Activated T-helper 17 cell treated with anti-CD3 and anti-CD28 coated beads, Interleukin-2, amount 50 U/mL, for 72 hours (primary cell): Measurements from ENCODE around the gene ADORA1. TPM values are rescaled to one million over a fixed set of nuclear protein-coding genes. Genes with fewer than 3 reads are reported as not detected.

ENCODE experiments used
- ATAC-seq: fragments of 150-1000 bp; cut with Tn5 transposase; replicated peaks from 2 replicates; pipeline ENCODE4 v1.10.0; 2021; ENCODE audit warnings: mild to moderate bottlenecking, moderate library complexity
- H3K27ac Mint-ChIP-seq: one replicate; pipeline ENCODE4 v1.8.0; 2022; ENCODE audit warnings: mixed read lengths
- H3K27me3 Mint-ChIP-seq: one replicate; pipeline ENCODE4 v1.8.0; 2022; ENCODE audit warnings: mixed read lengths
- H3K36me3 Mint-ChIP-seq: one replicate; pipeline ENCODE4 v1.8.0; 2022; ENCODE audit warnings: low read depth, mild to moderate bottlenecking, mixed read lengths
- H3K4me1 Mint-ChIP-seq: one replicate; pipeline ENCODE4 v1.8.0; 2022; ENCODE audit warnings: mixed read lengths
- H3K4me3 Mint-ChIP-seq: one replicate; pipeline ENCODE4 v1.8.0; 2022; ENCODE audit warnings: mild to moderate bottlenecking, mixed read lengths
- H3K9me3 Mint-ChIP-seq: one replicate; pipeline ENCODE4 v1.8.0; 2022; ENCODE audit warnings: mixed read lengths
- total RNA-seq, 2 donors: library from RNA; stranded (reverse); gene quantifications; one replicate each; pipeline ENCODE4 v1.2.3, GENCODE V29; 2022

The ADORA1 gene
- total RNA-seq, 2 donors from 2014 or later = not detected

DNA sequence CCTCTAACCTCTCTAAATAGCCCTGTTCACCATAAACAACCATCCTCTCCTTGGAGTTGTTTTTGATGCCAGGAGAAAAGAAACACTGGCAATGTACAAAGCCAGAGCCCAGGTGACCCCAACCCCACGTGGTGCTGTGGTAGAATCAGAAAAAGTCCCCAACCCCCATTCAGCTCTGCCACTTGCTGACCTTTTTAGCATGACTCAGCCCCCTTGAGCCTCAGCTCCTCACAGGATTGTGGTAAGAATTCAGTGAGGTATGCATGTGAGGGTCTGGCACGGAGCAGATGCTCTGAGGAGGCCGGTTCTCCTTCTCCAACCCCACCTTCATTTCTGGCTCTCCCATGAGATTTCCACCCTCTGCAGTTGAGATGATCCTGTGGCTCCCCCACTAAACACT, 70.1 kb downstream of the ADORA1 start:
- Mint-ChIP-seq H3K27ac (no peak overlapping the region), H3K36me3 (no peaks in the 10 kb centered on the region), H3K9me3 (no peaks in the 10 kb centered on the region), H3K4me1 (no peaks in the 10 kb centered on the region), H3K27me3 (peaks cover 31% of the 10 kb centered on the region), H3K4me3 (no peak overlapping the region)
- no peak for ATAC-seq

DNA sequence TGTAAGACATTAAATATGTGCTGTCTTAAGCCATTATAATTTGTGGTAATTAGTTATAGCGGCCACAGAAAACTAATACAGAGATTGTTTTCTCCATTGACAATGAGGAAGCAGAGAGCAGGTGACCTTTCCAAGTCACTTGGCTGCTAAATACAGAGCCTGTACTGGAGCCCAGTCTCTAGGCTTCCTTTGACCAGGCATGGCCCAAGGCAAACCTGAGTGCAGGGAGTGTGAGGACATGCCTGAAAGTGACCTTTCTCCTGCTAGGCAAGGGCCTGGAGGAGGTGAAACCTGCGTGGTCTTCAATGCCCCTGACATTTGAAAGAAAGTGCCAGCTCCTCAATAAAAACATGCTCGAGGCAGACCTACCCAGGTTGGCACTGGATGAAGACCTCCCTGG, 71.5 kb downstream of the ADORA1 start:
- no peak overlapping the region for H3K27ac Mint-ChIP-seq
- no peaks in the 10 kb centered on the region for H3K9me3 Mint-ChIP-seq
- no peak overlapping the region for H3K4me3 Mint-ChIP-seq
- no peak for ATAC-seq
- peaks cover 40% of the 10 kb centered on the region for H3K27me3 Mint-ChIP-seq
- no peaks in the 10 kb centered on the region for H3K36me3 Mint-ChIP-seq
- H3K4me1 Mint-ChIP-seq = no peaks in the 10 kb centered on the region

DNA sequence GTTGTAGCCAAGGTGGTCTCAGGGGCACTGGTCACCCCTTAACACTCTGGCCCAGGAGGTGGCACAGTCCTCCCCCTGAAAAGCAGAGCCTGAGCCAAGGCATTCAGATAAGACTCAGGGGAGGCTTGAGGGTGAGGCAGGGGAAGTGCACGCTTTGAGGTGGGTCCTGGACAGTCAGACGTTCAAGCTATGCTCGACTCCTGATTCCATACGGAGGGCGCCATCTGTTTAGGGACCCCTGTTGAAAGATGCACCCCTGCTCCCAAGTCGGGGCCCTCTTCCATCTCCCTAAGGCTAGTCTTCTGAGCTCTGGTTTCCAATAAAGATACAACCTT, 71.9 kb downstream of the ADORA1 start:
- no peak overlapping the region for H3K4me3 Mint-ChIP-seq
- no peaks in the 10 kb centered on the region for H3K9me3 Mint-ChIP-seq
- peaks cover 40% of the 10 kb centered on the region for H3K27me3 Mint-ChIP-seq
- H3K36me3 Mint-ChIP-seq = no peaks in the 10 kb centered on the region
- no peaks in the 10 kb centered on the region for H3K4me1 Mint-ChIP-seq
- no peak overlapping the region for H3K27ac Mint-ChIP-seq
- ATAC-seq = no peak

DNA sequence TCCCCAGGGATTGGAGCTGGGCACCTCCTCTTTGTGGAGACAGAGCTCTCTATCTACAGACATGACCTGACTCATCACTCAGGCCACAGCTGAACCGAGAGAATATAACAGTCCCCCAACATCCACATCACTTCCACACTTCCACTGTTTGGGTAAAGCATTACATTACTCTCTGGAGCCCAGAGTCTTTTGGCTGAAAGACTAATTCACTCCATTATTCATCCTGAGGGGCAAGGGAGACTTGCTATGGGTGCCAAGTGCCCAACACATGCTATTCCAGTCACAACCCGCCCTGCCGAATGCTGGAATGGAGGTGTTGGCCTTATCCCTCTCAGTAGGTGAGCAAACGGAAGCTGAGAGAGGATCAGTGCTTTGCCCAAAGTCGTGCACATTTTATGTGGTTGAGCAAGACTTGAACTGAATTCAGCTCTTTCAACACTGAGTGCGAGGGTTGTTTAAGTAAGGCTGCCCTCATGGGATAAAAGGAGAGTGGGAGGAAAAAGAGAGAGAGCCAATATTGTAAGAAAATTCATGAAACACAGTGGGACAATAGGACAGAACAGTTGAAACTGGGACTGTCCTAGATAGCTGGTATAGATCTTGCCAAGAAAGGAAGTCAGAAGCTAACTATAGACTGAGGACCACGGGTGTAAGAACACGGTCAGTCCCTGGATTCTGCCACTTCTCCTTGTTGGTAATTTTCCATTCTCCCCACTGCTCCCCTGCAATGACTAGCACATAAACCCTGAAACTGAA, 72.5 kb downstream of the ADORA1 start:
- Mint-ChIP-seq H3K9me3 (no peaks in the 10 kb centered on the region), H3K36me3 (no peaks in the 10 kb centered on the region), H3K27ac (no peak overlapping the region), H3K4me3 (no peak overlapping the region), H3K4me1 (no peaks in the 10 kb centered on the region), H3K27me3 (peaks cover 40% of the 10 kb centered on the region)
- no peak for ATAC-seq

DNA sequence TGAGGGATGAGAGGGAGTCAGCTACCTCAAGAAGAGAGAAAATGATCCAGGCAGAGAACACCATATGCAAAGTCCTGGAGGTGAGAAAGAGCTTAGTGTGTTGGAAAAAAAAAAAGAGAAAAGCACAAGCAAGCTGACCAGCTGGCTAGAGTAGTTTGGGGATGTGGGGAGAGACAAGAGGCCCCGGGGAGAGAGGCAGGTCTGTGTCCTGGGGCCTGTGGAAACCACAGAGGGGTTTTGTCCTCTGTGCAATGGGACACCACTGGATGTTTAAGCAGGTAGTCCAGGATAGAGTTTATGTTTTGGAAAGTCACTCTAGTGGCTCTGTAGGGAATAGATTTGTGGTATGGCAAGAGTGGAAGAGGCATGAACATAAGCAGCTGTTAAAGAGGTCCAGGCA, 73.4 kb downstream of the ADORA1 start:
- Mint-ChIP-seq H3K27me3 (peaks cover 35% of the 10 kb centered on the region), H3K27ac (no peak overlapping the region), H3K9me3 (no peaks in the 10 kb centered on the region), H3K36me3 (no peaks in the 10 kb centered on the region), H3K4me3 (no peak overlapping the region), H3K4me1 (no peaks in the 10 kb centered on the region)
- no peak for ATAC-seq

DNA sequence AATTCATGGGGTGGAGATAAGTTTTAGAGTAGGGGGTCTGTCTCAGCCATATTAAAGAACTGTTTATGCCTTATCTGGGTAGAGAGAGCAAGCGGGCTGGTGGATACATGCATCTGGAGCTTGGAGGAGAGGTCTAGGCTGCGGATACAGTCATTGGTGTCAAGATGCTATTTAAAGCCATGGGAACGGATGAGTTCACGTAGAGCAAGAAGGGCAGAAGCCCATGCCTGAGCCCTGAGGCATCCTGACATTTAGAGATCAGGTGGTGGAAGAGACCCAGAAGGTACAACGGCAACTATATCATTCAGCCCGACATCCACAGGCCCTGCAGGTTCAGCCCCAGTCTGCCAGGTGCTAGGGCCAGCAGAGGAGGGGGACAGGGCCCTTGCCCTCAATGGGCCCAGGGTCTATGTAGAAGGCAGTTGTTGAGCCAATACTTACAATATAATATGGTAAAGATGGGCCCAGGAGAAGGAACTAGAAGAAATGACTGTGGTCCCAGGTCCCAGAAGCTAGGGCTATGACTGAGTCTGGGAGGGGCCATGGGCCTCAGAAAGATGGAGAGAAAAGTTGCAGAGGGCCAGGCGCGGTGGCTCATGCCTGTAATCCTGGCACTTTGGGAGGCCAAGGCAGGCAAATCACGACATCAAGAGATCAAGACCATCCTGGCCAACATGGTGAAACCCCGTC, 74.1 kb downstream of the ADORA1 start:
- no peak overlapping the region for H3K27ac Mint-ChIP-seq
- H3K9me3 Mint-ChIP-seq = no peaks in the 10 kb centered on the region

DNA sequence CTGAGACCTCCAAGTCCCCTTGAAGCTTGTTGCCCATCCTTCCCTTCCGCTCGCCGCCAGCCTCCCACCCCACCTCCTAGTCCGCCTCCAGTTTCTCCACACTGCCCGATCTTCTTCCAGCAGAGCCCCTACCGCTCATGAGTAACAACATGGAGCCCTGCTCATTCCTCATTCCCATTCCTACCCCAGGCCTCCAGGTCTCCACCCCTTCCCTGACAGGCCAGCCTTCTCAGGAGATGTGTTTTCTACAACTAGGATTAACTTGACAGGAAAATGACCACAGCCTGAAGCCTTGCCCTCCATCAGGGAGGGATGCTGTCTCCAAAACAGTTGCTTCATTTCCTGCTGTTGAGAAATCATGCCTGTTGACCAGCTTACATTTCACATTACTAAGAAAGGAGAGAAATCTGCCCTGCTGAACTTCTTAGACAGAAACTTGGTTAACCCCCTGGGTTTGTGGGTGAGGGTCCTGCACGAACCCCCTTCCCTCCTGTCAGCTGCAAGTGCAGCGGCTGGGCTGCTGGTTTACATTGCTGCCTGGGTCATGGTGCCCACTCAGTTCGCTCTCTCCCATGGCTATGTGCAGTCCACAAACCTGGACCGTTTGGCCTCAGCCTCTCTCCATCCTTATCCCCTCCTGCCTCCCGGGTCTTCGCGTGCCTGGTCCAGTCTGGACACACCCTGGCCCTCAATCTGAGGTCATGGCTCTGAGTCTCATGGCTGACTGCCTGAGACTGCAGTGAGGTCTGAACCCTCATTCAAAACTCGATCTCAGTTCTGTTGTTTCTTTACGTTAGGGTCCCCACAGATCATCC, 75.1 kb downstream of the ADORA1 start:
- no peak overlapping the region for H3K4me3 Mint-ChIP-seq
- peaks cover 32% of the 10 kb centered on the region for H3K27me3 Mint-ChIP-seq
- no peaks in the 10 kb centered on the region for H3K36me3 Mint-ChIP-seq
- no peak overlapping the region for H3K27ac Mint-ChIP-seq
- H3K4me1 Mint-ChIP-seq = no peaks in the 10 kb centered on the region
- H3K9me3 Mint-ChIP-seq = no peaks in the 10 kb centered on the region
- ATAC-seq = no peak

More for the DNA sequence above, 74.1 kb downstream of the ADORA1 start:
- ATAC-seq = no peak
- peaks cover 35% of the 10 kb centered on the region for H3K27me3 Mint-ChIP-seq
- H3K4me3 Mint-ChIP-seq = no peak overlapping the region
- no peaks in the 10 kb centered on the region for H3K36me3 Mint-ChIP-seq
- H3K4me1 Mint-ChIP-seq = no peaks in the 10 kb centered on the region

DNA sequence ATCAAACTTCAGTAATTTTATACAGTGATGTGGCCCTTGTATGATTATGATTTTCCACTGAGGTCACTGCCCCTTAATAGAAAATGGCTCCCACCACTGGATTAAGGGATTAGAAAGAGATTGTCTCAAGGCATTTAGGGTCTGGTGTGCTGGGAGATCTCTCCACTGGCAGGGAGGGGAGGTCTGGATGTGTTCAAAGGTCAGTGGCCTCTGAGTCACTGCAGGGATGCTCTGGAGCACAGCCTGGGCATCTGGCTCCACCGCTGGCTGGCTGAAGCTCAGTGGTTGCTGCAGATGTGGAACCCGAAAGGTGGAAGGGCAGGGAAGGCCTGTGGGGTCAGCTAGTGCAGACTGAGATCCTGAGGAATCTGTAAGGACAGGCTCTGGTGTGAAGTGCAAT, 77.2 kb downstream of the ADORA1 start:
- H3K27ac Mint-ChIP-seq = no peak overlapping the region
- no peaks in the 10 kb centered on the region for H3K4me1 Mint-ChIP-seq
- no peaks in the 10 kb centered on the region for H3K36me3 Mint-ChIP-seq
- no peaks in the 10 kb centered on the region for H3K9me3 Mint-ChIP-seq
- ATAC-seq = no peak
- H3K27me3 Mint-ChIP-seq = peaks cover 31% of the 10 kb centered on the region
- no peak overlapping the region for H3K4me3 Mint-ChIP-seq

DNA sequence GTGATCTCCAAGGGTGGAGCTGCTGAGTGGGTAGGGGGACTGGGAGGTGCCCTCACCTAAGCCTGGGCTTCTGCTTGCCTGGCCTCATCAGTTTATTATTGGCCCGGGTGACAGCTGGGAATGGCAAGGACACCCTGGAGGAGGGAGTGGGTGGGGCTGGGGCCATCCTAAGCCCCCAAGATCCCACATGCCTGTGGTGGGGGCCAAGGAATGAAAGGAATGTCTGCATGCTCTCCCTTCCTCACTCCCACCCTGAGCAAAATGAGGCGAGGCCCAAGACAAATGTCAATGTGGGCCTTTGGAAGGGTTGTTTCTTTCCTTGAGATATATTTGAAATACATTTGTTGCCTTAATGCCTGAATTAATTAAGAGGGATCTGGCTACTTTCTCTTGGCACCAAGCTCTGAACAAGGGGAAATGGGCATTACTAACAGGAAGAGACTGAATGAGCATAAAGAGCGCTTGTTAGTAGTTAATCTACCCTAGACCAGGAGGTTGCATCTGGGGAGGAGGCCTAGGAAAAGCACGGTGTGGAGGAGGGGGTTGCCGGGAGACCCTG, 78.7 kb downstream of the ADORA1 start:
- Mint-ChIP-seq H3K27ac (no peak overlapping the region), H3K9me3 (no peaks in the 10 kb centered on the region), H3K4me1 (no peaks in the 10 kb centered on the region), H3K4me3 (no peak overlapping the region), H3K36me3 (no peaks in the 10 kb centered on the region), H3K27me3 (peaks cover 17% of the 10 kb centered on the region)
- ATAC-seq = no peak

DNA sequence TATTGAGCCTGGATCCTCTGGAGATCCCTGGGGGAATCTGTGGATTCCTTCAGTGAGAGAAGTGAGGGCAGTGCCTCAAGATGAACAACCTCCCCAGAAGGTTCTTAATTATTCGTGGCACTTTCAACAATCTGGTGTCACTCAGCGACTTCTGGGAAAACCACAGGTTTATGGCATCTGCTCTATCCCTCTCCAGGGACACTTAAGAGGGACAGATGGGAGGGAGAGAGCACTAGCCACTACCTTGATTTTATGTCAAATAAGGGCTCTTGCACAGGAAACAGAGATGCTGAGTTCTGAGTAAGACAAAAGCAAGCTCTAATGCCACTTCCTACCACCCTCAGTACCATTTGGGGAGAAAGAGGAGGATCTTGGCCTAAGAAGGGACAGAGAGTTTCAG, 80.2 kb downstream of the ADORA1 start:
- ATAC-seq = no peak
- no peaks in the 10 kb centered on the region for H3K4me1 Mint-ChIP-seq
- peaks cover 12% of the 10 kb centered on the region for H3K27me3 Mint-ChIP-seq
- H3K27ac Mint-ChIP-seq = no peak overlapping the region
- no peaks in the 10 kb centered on the region for H3K9me3 Mint-ChIP-seq
- H3K4me3 Mint-ChIP-seq = no peak overlapping the region
- no peaks in the 10 kb centered on the region for H3K36me3 Mint-ChIP-seq

DNA sequence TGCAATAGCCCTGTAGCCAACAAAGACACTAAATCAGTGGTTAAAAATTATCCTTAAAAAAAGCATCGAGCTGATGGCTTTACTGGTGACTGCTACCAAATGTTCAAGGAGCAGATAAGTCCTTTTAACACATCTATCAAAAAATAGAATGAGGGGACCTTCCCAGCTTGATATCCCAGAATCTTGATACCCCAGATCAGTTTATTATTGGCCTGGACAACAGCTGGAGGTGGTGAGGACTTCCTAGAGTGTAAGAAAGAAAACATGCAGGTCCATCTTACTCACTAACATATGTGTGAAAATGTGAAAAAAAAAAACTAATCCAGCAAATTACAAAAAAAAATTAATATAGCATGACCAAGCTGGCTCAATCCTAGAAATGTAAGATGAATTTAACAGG, 80.7 kb downstream of the ADORA1 start:
- Mint-ChIP-seq H3K4me1 (no peaks in the 10 kb centered on the region), H3K27ac (no peak overlapping the region), H3K9me3 (no peaks in the 10 kb centered on the region), H3K4me3 (no peak overlapping the region), H3K27me3 (peaks cover 9% of the 10 kb centered on the region), H3K36me3 (no peaks in the 10 kb centered on the region)
- ATAC-seq = no peak

DNA sequence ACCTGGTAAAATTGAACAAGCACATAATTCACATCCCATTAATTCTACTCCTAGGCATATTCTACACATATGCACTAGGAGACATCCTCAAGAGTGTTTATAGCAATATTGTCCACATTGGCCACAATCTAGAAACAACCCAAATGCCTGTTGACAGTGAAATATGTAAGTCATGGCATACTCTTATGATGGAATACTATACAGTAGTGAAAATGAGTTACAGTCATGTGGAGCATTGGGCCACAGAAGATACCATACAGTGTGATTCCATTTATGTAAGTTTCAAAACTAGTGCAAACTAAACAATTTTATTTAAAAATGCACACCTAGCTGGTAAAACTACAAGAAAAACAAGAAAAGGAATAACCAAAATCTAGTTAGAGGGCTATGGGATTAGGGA, 82.8 kb downstream of the ADORA1 start:
- H3K4me3 Mint-ChIP-seq = no peak overlapping the region
- H3K36me3 Mint-ChIP-seq = no peaks in the 10 kb centered on the region
- H3K27ac Mint-ChIP-seq = no peak overlapping the region
- no peaks in the 10 kb centered on the region for H3K4me1 Mint-ChIP-seq
- H3K9me3 Mint-ChIP-seq = no peaks in the 10 kb centered on the region
- ATAC-seq = no peak
- H3K27me3 Mint-ChIP-seq = peaks cover 4% of the 10 kb centered on the region

DNA sequence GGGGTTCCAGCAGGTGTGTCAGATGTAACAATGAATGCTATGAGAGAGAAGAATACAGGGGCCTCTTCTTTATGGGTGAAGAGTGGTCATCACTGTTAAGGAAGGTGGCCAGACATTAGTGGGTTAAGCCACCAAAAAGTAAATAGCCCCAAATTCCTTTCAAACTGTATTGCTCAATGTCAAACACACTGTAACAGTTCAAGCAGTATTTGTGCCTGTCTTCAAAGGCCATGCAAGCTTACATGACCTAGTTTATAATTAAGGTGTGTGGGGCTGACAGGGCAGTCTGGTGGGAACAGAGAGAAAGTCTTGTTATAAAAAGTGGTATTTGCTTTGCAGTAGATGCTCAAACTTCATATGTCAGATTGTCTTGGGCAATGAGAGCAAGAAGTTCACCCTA, 83.5 kb downstream of the ADORA1 start:
- H3K27me3 Mint-ChIP-seq = peaks cover 4% of the 10 kb centered on the region
- no peaks in the 10 kb centered on the region for H3K36me3 Mint-ChIP-seq
- no peak overlapping the region for H3K27ac Mint-ChIP-seq
- H3K4me1 Mint-ChIP-seq = no peaks in the 10 kb centered on the region
- no peaks in the 10 kb centered on the region for H3K9me3 Mint-ChIP-seq
- no peak overlapping the region for H3K4me3 Mint-ChIP-seq
- ATAC-seq = no peak

DNA sequence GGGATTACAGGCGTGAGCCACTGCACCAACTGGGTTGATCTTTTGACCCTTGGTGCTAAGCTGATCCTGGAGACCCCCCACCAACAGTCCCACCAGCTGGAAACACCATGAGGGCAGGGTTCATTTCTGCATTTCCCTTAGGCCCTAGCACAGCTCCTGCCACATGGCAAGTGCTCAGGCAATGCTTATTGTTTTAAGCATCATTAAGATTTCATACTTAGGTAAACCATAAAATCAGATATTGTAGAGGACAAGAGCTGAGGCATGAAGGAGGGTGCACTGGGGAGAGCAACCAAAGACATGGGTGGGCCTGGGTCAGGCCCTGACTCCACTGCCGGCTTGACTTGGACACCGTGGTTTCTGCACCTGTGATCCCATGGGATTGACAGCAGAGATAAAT, 84.3 kb downstream of the ADORA1 start:
- no peaks in the 10 kb centered on the region for H3K36me3 Mint-ChIP-seq
- H3K27me3 Mint-ChIP-seq = peaks cover 4% of the 10 kb centered on the region
- H3K4me1 Mint-ChIP-seq = no peaks in the 10 kb centered on the region
- no peak overlapping the region for H3K4me3 Mint-ChIP-seq
- ATAC-seq = no peak
- H3K9me3 Mint-ChIP-seq = no peaks in the 10 kb centered on the region
- no peak overlapping the region for H3K27ac Mint-ChIP-seq

DNA sequence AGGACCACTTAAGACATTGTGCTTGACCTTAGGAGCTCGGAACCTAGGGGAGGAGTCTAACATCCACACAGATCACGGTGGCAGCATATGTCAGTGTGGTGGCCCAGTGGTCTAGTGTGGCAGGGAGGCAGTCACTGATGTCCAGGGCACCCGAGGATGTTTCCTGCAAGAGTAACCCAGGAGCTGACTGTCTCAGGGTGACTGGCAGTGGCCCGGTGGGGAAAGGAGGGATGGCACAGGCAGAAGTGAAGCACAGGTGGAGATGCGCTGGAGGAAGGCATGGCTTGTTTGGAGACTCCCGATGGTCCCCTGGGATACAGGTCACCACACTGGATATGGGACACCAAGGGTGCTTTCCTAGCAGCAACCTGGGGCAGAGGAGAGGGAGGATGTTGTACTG, 85.6 kb downstream of the ADORA1 start:
- no peak overlapping the region for H3K4me3 Mint-ChIP-seq
- H3K4me1 Mint-ChIP-seq = no peaks in the 10 kb centered on the region
- ATAC-seq = no peak
- no peaks in the 10 kb centered on the region for H3K36me3 Mint-ChIP-seq
- H3K27ac Mint-ChIP-seq = no peak overlapping the region
- no peaks in the 10 kb centered on the region for H3K27me3 Mint-ChIP-seq
- H3K9me3 Mint-ChIP-seq = no peaks in the 10 kb centered on the region
